Uterus (tissue), 2 donors: ENCODE measurements around the gene HTT.

ENCODE experiments used
- CTCF ChIP-seq, 4 experiments: fragments of 200-600 bp in 2 of 4; fragments of 450-650 bp in 2 of 4; sonication (generic) in 2 of 4; IDR thresholded peaks; one replicate each; pipeline ENCODE4 v1.5.1; 2016 to 2019; ENCODE audit warnings: antibody characterized with exemption in 4 of 4, mild to moderate bottlenecking in 2 of 4, moderate library complexity in 1 of 4
- POLR2A ChIP-seq, 2 donors: fragments of 450-650 bp; IDR thresholded peaks; one replicate each; pipeline ENCODE4 v1.6.1; 2016; ENCODE audit warnings: antibody characterized with exemption in 2 of 2, mild to moderate bottlenecking in 1 of 2, moderate library complexity in 1 of 2

GRCh38 chr4:3239303-3239702 lies 164.8 kb downstream of the HTT start:
- no peak for TF ChIP-seq CTCF (IDR thresholded peaks at IDR 0.05)
- TF ChIP-seq POLR2A (IDR thresholded peaks at IDR 0.05): no peak
